ENCODE data around the gene TUBGCP6.

The TUBGCP6 gene

GRCh38 chr22:50245214-50246072 is 620 bp upstream of the TUBGCP6 start:
- no peak for TF ChIP-seq EZH2 (IDR thresholded peaks at IDR 0.05)
- peak overlapping the region; percentile 87 for H3K9ac ChIP-seq (ENCODE audit: insufficient read length)
- no peak for DNase-seq (ENCODE audit: low read depth, low spot score)
- peak overlapping the region; percentile 84; the same call in 1 of the 2 replicates for H3K27ac ChIP-seq
- H3K9me3 ChIP-seq (ENCODE audit: low read depth, low read length): no peaks in the 10 kb centered on the region
- H3K4me3 ChIP-seq: peak overlapping the region; percentile 90
- no peaks in the 10 kb centered on the region for H3K36me3 ChIP-seq (ENCODE audit: insufficient read depth, low read length)

- no peak for TF ChIP-seq POLR2AphosphoS5 (IDR thresholded peaks at IDR 0.05; ENCODE audit: borderline replicate concordance, low read depth, low read length)
- TF ChIP-seq FOXP2 (optimal IDR thresholded peaks at IDR 0.05; ENCODE audit: control extremely low read depth, extremely low read length, insufficient read depth): no peak
- no peak for TF ChIP-seq EZH2 (IDR thresholded peaks at IDR 0.05)
- no peak for DNase-seq (ENCODE audit: low read depth, low spot score)
- H3K9me3 ChIP-seq (ENCODE audit: low read depth, low read length): no peaks in the 10 kb centered on the region
- no peaks in the 10 kb centered on the region; the same call in 1 of the 2 replicates for H3K36me3 ChIP-seq (ENCODE audit: insufficient read depth, low read length)
- no peak overlapping the region for H3K27ac ChIP-seq
- peak overlapping the region; percentile 87 for H3K9ac ChIP-seq (ENCODE audit: insufficient read length)
- peak overlapping the region; percentile 90 for H3K4me3 ChIP-seq
Measured at GRCh38 chr22:50243685-50244419, 971 bp downstream of the TUBGCP6 start.

GRCh38 chr22:50242406-50242949 is 2.3 kb downstream of the TUBGCP6 start:
- no peaks in the 10 kb centered on the region for H3K9me3 ChIP-seq (ENCODE audit: low read depth, low read length)
- no peak for TF ChIP-seq EZH2 (IDR thresholded peaks at IDR 0.05)
- no peak for TF ChIP-seq POLR2AphosphoS5 (IDR thresholded peaks at IDR 0.05; ENCODE audit: borderline replicate concordance, low read depth, low read length)
- no peak for TF ChIP-seq FOXP2 (optimal IDR thresholded peaks at IDR 0.05; ENCODE audit: control extremely low read depth, extremely low read length, insufficient read depth)
- DNase-seq (ENCODE audit: low read depth, low spot score): no peak
- peak overlapping the region; percentile 90 for H3K4me3 ChIP-seq
- H3K36me3 ChIP-seq (ENCODE audit: insufficient read depth, low read length): no peaks in the 10 kb centered on the region; the same call in 1 of the 2 replicates
- H3K9ac ChIP-seq (ENCODE audit: insufficient read length): peak overlapping the region; percentile 62
- H3K27ac ChIP-seq: no peak overlapping the region

- TF ChIP-seq POLR2AphosphoS5 (IDR thresholded peaks at IDR 0.05; ENCODE audit: borderline replicate concordance, low read depth, low read length) (no peak), FOXP2 (optimal IDR thresholded peaks at IDR 0.05; ENCODE audit: control extremely low read depth, extremely low read length, insufficient read depth) (no peak), EZH2 (IDR thresholded peaks at IDR 0.05) (no peak)
- no peak overlapping the region for H3K9ac ChIP-seq (ENCODE audit: insufficient read length)
- DNase-seq (ENCODE audit: low read depth, low spot score): no peak
- no peaks in the 10 kb centered on the region for H3K9me3 ChIP-seq (ENCODE audit: low read depth, low read length)
- H3K36me3 ChIP-seq (ENCODE audit: insufficient read depth, low read length): no peaks in the 10 kb centered on the region; the same call in 1 of the 2 replicates
- H3K27ac ChIP-seq: no peak overlapping the region
- no peak overlapping the region for H3K4me3 ChIP-seq
Measured at GRCh38 chr22:50238755-50239154, 6.1 kb downstream of the TUBGCP6 start.

- no peak for TF ChIP-seq FOXP2 (optimal IDR thresholded peaks at IDR 0.05; ENCODE audit: control extremely low read depth, extremely low read length, insufficient read depth)
- no peak for TF ChIP-seq POLR2AphosphoS5 (IDR thresholded peaks at IDR 0.05; ENCODE audit: borderline replicate concordance, low read depth, low read length)
- no peak for TF ChIP-seq EZH2 (IDR thresholded peaks at IDR 0.05)
- no peak overlapping the region for H3K27ac ChIP-seq
- H3K9me3 ChIP-seq (ENCODE audit: low read depth, low read length): no peaks in the 10 kb centered on the region
- no peak overlapping the region for H3K4me3 ChIP-seq
- H3K36me3 ChIP-seq (ENCODE audit: insufficient read depth, low read length): no peaks in the 10 kb centered on the region; the same call in 1 of the 2 replicates
- no peak for DNase-seq (ENCODE audit: low read depth, low spot score)
- H3K9ac ChIP-seq (ENCODE audit: insufficient read length): no peak overlapping the region
Measured at GRCh38 chr22:50236731-50237409, 8.0 kb downstream of the TUBGCP6 start.

GRCh38 chr22:50233223-50233622 is 11.6 kb downstream of the TUBGCP6 start:
- no peaks in the 10 kb centered on the region for H3K36me3 ChIP-seq (ENCODE audit: insufficient read depth, low read length)
- no peak overlapping the region for H3K9ac ChIP-seq (ENCODE audit: insufficient read length)
- H3K27ac ChIP-seq: no peak overlapping the region
- no peaks in the 10 kb centered on the region for H3K9me3 ChIP-seq (ENCODE audit: low read depth, low read length)
- TF ChIP-seq EZH2 (IDR thresholded peaks at IDR 0.05) (no peak), POLR2AphosphoS5 (IDR thresholded peaks at IDR 0.05; ENCODE audit: borderline replicate concordance, low read depth, low read length) (no peak), FOXP2 (optimal IDR thresholded peaks at IDR 0.05; ENCODE audit: control extremely low read depth, extremely low read length, insufficient read depth) (no peak)
- H3K4me3 ChIP-seq: no peak overlapping the region
- DNase-seq (ENCODE audit: low read depth, low spot score): no peak

GRCh38 chr22:50232481-50233151 is 12.2 kb downstream of the TUBGCP6 start:
- no peak overlapping the region for H3K27ac ChIP-seq
- no peak for DNase-seq (ENCODE audit: low read depth, low spot score)
- no peak overlapping the region for H3K4me3 ChIP-seq
- H3K36me3 ChIP-seq (ENCODE audit: insufficient read depth, low read length): no peaks in the 10 kb centered on the region
- H3K9ac ChIP-seq (ENCODE audit: insufficient read length): no peak overlapping the region
- H3K9me3 ChIP-seq (ENCODE audit: low read depth, low read length): no peaks in the 10 kb centered on the region
- no peak for TF ChIP-seq EZH2 (IDR thresholded peaks at IDR 0.05)
- TF ChIP-seq FOXP2 (optimal IDR thresholded peaks at IDR 0.05; ENCODE audit: control extremely low read depth, extremely low read length, insufficient read depth): no peak
- TF ChIP-seq POLR2AphosphoS5 (IDR thresholded peaks at IDR 0.05; ENCODE audit: borderline replicate concordance, low read depth, low read length): no peak
